Measurements from ENCODE around the gene MTMR3. TPM values are rescaled to one million over a fixed set of nuclear protein-coding genes. Genes with fewer than 3 reads are reported as not detected.

The MTMR3 gene
- polyA plus RNA-seq, 2 of the 4 experiments (the other 2 are of a cell fraction): 7.4 to 18.8 TPM

GRCh38 chr22:29940526-29940925 lies 57.6 kb downstream of the MTMR3 start:
- 94% methylated on average over 2 of the region's 2 CpGs for WGBS (ENCODE audit: missing lambda C conversion rate)
- DNase-seq (ENCODE audit: low read depth in 1 of 2, low spot score in 1 of 2) (no peak), FAIRE-seq (no peak), ATAC-seq (no peak)
- CTCF ChIA-PET: no interaction called here
- Histone ChIP-seq H3K4me1 (peaks cover 19% of the 10 kb centered on the region; the same call in 2 of the 3 replicates), H3K4me2 (no peak overlapping the region), H3K4me3 (no peak overlapping the region), H3K27ac (no peak overlapping the region), H3K9me3 (no peaks in the 10 kb centered on the region)
- TF ChIP-seq CHD4 (IDR thresholded peaks at IDR 0.05; ENCODE audit: borderline replicate concordance) (no peak), RCOR1 (IDR thresholded peaks at IDR 0.05; ENCODE audit: low read depth, low read length) (no peak), ZC3H11A (IDR thresholded peaks at IDR 0.05) (no peak), GATA3 (IDR thresholded peaks at IDR 0.05; ENCODE audit: borderline replicate concordance) (no peak), HEYL (CRISPR knock-in tag; IDR thresholded peaks at IDR 0.05) (no peak), MYC (IDR thresholded peaks at IDR 0.05; ENCODE audit: borderline replicate concordance, low read length) (no peak), CEBPB (IDR thresholded peaks at IDR 0.05) (no peak), POLR2A (IDR thresholded peaks at IDR 0.05; ENCODE audit: low read length) (no peak), CBX2 (IDR thresholded peaks at IDR 0.05; ENCODE audit: borderline replicate concordance, low read depth) (no peak), NFE2L2 (conservative IDR thresholded peaks at IDR 0.05; ENCODE audit: low read length) (no peak), BCL3 (IDR thresholded peaks at IDR 0.05) (no peak)
- POLR2A ChIA-PET: no interaction called here

- 84% methylated on average over 2 of the region's 2 CpGs for WGBS (ENCODE audit: missing lambda C conversion rate)
- Histone ChIP-seq H3K4me1 (peaks cover 20% of the 10 kb centered on the region; the same call in 2 of the 3 replicates), H3K4me3 (no peak overlapping the region), H3K9me3 (no peaks in the 10 kb centered on the region), H3K27ac (no peak overlapping the region), H3K4me2 (no peak overlapping the region)
- ATAC-seq (no peak), DNase-seq (ENCODE audit: low read depth in 1 of 2, low spot score in 1 of 2) (no peak), FAIRE-seq (no peak)
- TF ChIP-seq KDM5A (IDR thresholded peaks at IDR 0.05) (no peak), CBX8 (IDR thresholded peaks at IDR 0.05) (no peak), CTCF (IDR thresholded peaks at IDR 0.05) (no peak), CHD2 (IDR thresholded peaks at IDR 0.05; ENCODE audit: low read length, partially characterized antibody) (no peak), ATOH8 (CRISPR knock-in tag; IDR thresholded peaks at IDR 0.05; ENCODE audit: low read depth) (no peak), MAZ (IDR thresholded peaks at IDR 0.05; ENCODE audit: borderline replicate concordance, low read depth, low read length) (no peak), PHF8 (IDR thresholded peaks at IDR 0.05; ENCODE audit: borderline replicate concordance, low read depth) (no peak), MAFK (IDR thresholded peaks at IDR 0.05; ENCODE audit: partially characterized antibody) (no peak), EHMT2 (IDR thresholded peaks at IDR 0.05; ENCODE audit: low read depth) (no peak)
- POLR2A ChIA-PET: no interaction called here
- CTCF ChIA-PET: no interaction called here
Measured at GRCh38 chr22:29944339-29944738, 61.4 kb downstream of the MTMR3 start.

GRCh38 chr22:29945435-29945834 lies 62.5 kb downstream of the MTMR3 start:
- ATAC-seq (no peak), FAIRE-seq (no peak), DNase-seq (ENCODE audit: low read depth in 1 of 2, low spot score in 1 of 2) (no peak)
- Histone ChIP-seq H3K4me2 (no peak overlapping the region), H3K4me3 (no peak overlapping the region), H3K9me3 (no peaks in the 10 kb centered on the region), H3K4me1 (peaks cover 20% of the 10 kb centered on the region; the same call in 2 of the 3 replicates), H3K27ac (no peak overlapping the region)
- CTCF ChIA-PET: interaction anchor here (0.7 to 1.1 kb wide), 3 partner anchors 12 to 46 kb away, joined by 4 to 5 read pairs (median 5); no protein-coding TSS in a partner anchor
- POLR2A ChIA-PET: no interaction called here
- WGBS (ENCODE audit: missing lambda C conversion rate): 79% methylated on average over 3 of the region's 3 CpGs
- TF ChIP-seq SREBF2 (IDR thresholded peaks at IDR 0.05): no peak
- TF ChIP-seq HOXB13 (CRISPR knock-in tag; IDR thresholded peaks at IDR 0.05; ENCODE audit: low read depth): no peak
- TF ChIP-seq ELK1 (IDR thresholded peaks at IDR 0.05; ENCODE audit: low read depth, low read length): no peak
- no peak for TF ChIP-seq REST (IDR thresholded peaks at IDR 0.05)
- no peak for TF ChIP-seq HOXA7 (CRISPR knock-in tag; IDR thresholded peaks at IDR 0.05)
- TF ChIP-seq CTCF (IDR thresholded peaks at IDR 0.05): no peak

All from A549 (cell line).